AG09309 (cell line): Measurements from ENCODE around the gene TBXA2R.
"Not testable (repeated sequence)": the region's sequence is repeated elsewhere in the genome, so short reads cannot be mapped to it uniquely, and the experiment has no call there.

Experiments used
- DNase-seq: peaks from one replicate; pipeline ENCODE4 v3.0.0-alpha.2; 2010; ENCODE audit warnings: low read depth
- H3K4me3 ChIP-seq: 2 replicates; pipeline ENCODE4 v1.5.1; 2011; ENCODE audit warnings: mild to moderate bottlenecking, low read depth, low read length, moderate library complexity; ENCODE audit not compliant: control insufficient read depth
- CTCF ChIP-seq: IDR thresholded peaks from 2 replicates; pipeline ENCODE4 v1.5.1; 2011; ENCODE audit warnings: mild to moderate bottlenecking, low read depth, low read length, inconsistent platforms; ENCODE audit not compliant: insufficient read depth, control insufficient read depth; ENCODE audit errors: missing control alignments

Gene TBXA2R

GRCh38 chr19:3573162-3573857 is 33.4 kb downstream of the TBXA2R start:
- DNase-seq = no peak

GRCh38 chr19:3572855-3573161 is 33.9 kb downstream of the TBXA2R start, which contains the start of gene HMG20B:
Gene HMG20B (plus strand): TSS chr19:3572944. CDS start chr19:3573310, 366 bp downstream.
- no peak for TF ChIP-seq CTCF
- no peak for DNase-seq
- H3K4me3 ChIP-seq = peak within 1 kb of the TSS; percentile 98

More at GRCh38 chr19:3573162-3573857, 33.4 kb downstream of the TBXA2R start:
- H3K4me3 ChIP-seq = peak overlapping the region; percentile 98
- TF ChIP-seq CTCF = no peak

GRCh38 chr19:3572132-3572854 is 34.4 kb downstream of the TBXA2R start:
- peak overlapping the region; percentile 74 for H3K4me3 ChIP-seq
- peak; percentile 98 for DNase-seq
- no peak for TF ChIP-seq CTCF

- no peak for DNase-seq
- H3K4me3 ChIP-seq = no peak overlapping the region
- TF ChIP-seq CTCF = no peak
Observed at GRCh38 chr19:3570606-3571011, 36.1 kb downstream of the TBXA2R start.

- not testable (repeated sequence) for DNase-seq, H3K4me3 ChIP-seq
Observed at GRCh38 chr19:3570042-3570441, 36.6 kb downstream of the TBXA2R start.

GRCh38 chr19:3565139-3565538 is 41.5 kb downstream of the TBXA2R start:
- no peak for TF ChIP-seq CTCF
- DNase-seq = no peak
- H3K4me3 ChIP-seq = no peak overlapping the region
